HS-27A (cell line): ENCODE results near the gene ELAPOR1.

ENCODE experiments used
- DNase-seq: peaks from one replicate; pipeline ENCODE4 v3.0.0-alpha.2; 2012; ENCODE audit warnings: low read depth, missing footprints

Gene ELAPOR1

DNA sequence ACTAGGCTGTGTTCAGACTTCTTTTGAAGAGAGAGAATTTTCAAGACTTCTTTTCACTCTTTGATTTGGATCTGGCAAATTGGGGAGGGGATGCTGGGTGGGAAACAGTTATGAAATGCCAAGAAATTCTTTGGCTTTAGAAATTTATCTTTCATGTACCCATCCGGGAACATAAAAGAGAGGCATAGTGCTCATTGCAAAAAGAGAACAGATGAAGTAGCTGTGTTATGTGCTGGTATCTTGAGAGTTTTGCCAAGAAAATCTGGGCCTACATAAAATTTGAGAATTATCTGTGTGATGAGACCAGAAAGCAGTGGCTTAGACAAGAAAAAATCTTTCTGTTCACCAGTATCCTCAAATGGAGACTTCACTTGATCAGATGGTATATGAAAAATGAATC, 19.0 kb upstream of the ELAPOR1 start:
- no peak for DNase-seq

DNA sequence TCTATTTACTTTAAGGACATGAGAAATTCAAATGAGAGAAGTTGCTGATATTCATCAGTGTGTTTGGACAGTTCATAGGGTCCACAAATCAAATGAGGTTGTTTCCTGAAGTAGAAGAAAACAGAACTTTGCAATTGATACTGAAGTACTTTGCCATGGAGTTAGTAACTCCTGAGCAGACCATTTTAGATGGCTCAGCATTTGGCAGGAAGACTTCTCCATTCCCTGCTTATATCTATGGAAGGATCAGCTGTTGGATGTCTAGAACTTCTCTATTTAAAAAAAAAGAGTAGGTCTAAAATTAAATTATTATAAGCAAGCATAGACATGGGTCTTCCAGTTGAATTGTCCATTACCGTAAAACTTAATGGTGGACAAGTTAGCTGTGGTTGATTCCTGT, 18.3 kb upstream of the ELAPOR1 start:
- no peak for DNase-seq

DNA sequence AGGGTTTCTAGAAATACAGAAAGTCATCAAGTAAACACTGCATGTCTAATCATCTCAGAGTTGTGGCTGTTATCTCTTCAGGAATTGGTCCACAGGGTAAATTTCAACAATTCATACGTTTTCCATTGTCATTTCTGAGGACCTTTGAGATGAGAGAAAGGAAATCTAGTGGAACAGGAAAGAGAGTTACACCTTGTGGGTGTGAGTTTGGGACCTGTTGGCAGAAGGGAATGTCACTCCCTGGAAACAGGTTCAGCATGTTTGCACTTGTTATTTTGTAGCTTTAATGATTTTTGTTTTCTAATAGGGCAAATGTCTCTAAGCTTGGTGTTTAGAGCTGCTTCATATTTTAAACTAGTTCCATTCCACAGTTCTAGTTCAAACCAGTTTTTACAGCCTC, 17.8 kb upstream of the ELAPOR1 start:
- DNase-seq = no peak

DNA sequence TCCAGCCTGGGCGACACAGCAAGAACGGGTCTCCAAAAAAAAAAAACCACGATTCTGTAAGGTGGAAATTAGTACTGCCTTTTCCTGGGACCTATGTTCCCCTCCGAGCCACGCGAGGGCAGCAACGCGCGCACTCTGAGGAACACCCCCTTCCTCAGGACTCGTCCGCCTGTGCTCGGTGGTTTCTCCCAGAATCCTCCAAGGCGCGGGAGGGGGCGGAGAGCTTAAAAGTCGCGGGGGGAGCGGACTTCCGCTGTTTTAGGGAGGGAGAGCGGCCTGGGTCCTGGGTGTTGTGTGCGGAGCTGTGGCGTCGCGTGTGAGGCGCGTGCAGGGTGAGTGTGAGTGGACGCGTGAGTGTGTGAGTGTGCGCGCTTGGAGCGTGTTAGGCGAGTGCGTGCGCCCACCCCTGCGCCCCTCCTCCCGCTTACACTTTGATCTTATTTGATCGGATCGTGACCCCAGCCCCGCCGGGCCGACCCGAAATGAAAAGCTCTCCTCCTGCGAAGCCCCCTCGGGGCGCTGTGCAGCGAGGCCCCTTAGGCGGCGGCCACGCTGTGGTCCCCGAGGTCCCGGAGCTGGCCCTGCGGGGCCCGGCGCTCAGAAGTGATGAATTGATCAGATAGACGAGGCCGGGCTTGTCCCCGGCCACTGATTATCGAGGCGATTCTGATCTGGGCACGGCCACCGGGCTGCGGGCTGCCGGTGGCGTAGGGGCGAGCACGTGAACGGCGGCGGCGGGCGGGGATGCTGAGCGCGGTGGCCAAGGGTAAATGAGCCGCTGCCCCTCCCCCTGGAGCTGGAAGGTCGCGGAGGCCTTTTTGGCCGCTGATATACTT, 13.8 kb upstream of the ELAPOR1 start:
- DNase-seq = peak; percentile 94

DNA sequence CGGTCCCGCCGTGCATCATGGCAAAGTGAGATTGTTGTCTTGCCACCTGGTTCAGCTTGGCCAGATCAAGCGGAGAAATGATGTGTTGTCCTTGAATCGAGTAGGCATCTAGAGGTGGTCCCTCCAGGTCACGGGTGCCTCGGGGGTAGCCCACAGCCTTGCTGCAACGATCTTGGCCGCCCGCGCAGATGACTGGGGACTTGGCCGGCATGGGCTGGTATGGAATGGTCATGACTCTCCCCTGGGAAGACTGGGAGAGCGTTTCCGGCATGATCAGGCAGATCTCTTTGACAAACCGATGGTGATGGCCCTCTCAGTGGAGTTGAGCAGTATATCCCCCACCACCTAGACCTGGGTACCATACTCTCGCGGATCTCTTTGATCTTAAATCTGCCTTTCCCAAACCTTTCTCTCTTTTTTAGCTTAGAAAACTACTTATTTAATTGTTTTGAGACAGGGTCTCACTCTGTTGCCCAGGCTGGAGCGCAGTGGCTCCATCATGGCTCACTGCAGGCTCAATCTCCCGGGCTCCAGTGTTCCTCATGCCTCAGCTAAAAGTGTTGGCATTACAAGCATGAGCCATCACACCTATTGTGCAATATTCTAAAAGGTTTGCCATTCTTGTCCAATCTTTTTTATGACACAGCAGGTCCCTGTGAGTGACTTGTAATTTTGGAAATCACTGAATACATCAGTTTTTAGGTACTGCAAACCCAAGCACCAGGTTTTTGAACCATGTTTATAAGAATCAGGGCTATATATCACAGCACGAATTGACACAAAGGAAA, 9.4 kb upstream of the ELAPOR1 start:
- DNase-seq = no peak

DNA sequence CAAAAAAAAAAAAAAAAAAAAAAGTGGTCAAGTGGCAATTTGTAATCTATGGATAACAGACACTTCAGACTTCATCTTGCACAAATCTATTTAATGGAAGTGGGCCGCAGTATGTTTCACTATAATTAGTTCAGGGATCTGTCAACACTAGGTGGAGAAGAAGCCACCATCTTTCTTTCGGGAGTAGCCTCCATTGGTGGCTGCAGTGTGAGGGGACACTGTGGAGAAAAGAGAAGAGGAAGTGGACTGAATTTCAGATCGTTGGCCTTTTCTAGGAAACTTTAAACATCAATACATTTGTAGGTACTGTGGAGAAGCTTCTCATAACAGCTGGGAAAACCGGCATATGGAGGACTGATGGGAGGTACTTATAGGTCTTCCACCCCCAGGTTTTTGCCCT, 8.0 kb upstream of the ELAPOR1 start:
- no peak for DNase-seq

DNA sequence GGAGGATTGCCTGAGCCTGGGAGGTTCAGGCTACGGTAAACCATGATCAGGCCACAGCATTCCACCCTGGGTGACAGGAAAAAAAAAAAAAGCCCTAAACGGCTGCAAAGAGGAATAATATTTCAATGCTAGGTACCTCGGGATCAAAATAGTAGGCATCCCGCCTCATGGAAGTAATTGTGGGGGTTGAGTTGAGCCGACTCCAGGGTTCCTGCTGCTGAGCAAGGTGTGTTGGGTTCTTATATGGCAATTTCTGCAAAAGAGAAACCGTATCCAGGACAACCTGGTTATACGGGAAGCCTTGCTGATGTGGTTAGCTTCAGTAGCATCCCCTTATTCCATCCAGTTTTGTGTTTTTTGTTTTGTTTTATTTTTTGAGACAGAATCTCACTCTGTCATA, 6.1 kb upstream of the ELAPOR1 start:
- no peak for DNase-seq

DNA sequence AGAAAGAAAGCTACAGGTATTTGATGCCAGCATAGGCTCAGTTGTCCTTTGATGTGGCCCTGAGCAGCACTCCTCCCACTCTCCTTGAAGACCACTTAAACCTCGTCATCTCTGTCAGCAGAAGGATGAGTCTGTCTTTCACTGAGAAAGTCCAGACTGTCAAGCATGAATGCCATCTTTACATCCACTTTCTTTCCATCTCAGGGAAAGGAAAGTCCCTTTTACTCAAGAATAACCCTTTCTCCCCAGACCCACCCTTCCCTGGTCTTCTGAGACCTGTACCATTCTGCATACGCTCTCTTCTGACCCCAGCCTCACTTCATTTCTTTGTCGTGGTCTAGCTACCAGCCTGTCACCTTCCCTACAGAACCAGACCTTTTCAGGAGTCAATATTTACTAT, 4.0 kb upstream of the ELAPOR1 start:
- DNase-seq = no peak

DNA sequence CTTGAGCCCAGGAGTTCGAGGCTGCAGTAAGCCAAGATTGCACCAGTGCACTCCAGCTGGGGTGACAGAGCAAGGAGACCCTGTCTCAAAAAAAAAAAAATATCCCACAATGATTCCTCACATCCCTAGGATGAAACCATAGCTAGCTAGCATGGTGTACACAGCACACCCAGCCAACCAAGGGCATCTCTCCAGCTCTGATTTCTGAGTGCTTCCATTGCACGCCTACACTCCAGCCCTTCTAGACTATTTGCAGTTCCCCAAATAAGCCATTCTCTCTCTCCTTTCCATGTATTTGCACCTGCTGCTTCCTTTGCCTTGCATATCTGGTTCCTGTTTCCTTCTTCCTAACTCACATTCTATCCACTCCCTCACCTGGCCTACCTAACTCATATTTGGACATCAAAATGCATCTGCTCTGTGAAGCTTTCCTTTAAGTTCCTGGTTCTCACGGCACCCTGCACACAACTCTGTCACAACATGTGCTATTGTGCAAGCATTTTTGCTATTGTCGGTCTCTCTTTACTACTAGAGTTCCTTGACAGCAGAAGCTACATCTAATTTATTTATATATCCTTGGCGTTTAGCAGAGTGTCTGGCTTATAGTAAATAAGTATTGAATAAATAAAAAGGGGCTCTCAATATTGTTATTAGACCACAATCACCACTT, 2.4 kb upstream of the ELAPOR1 start:
- DNase-seq = no peak

DNA sequence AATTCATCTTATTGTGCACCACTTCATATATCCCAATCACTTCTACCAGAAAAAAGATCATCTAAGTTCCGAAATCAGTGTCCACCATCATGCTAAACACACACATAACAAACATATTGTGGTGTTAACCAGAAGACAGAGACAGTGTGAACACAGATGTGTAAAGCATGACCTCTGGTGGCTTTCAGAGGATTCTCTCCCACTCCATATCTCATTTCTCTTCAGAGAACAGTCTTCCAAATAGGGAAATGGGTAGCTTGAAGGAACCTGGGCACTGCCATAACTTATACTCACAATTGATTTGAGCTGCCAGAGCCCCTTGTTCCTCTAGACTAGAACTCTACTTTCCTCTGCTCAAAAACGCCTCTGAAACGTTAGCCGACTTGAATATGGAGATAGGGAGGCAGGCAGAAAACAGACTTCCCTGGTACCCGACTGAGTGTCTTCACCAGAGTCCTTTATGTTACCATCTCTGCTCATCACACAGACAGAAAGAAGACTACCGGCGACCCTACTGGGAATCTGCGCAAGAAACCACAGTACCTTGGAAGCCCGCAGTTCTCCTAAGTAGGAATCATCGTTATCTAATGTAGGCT, 1.8 kb upstream of the ELAPOR1 start:
- no peak for DNase-seq

DNA sequence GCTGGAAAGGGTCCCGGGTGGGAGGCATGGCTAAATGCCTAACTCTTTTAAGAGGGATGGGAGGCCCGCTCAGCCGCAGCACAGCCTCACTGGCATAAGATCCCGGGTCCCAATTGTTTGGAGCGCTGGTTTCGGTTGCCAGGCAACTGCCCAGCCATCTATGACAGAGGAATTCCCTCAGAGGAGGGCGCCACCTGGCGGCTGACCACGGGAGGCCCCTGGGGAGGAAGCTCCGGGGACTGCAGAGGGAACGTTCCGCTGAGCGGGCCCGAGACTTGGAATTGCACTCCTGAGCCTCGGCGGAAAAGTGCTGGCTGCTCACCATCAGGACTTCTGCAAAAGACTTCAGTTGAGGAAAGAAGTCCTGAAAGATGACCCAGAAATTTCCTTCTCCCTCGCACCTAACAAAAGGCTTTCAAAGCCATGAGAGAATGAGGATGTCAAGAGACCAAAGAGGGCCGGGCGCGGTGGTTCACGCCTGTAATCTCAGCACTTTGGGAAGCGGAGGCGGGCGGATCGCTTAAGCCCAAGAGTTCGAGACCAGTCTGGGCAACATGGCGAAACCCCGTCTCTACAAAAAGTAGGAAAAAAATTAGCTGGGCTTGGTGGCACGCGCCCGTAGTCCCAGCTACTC, 1.1 kb upstream of the ELAPOR1 start:
- peak; percentile 59 for DNase-seq

DNA sequence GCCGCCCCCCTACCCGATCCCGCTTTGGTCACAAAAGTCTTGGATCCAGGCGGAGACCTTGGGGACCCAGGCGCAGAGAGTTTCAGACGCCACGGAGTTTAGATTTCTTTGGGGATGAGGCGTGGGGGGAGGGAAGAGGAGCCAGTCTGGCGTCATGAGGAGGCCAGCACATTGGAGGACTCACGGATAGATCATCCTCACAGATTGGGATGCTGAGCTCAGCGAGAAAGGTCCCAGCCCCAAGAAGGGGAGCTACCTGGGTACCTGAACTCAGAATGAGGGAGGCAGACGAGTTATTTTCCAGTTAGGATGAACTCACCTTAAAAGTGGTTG, 393 bp downstream of the ELAPOR1 start:
- no peak for DNase-seq

DNA sequence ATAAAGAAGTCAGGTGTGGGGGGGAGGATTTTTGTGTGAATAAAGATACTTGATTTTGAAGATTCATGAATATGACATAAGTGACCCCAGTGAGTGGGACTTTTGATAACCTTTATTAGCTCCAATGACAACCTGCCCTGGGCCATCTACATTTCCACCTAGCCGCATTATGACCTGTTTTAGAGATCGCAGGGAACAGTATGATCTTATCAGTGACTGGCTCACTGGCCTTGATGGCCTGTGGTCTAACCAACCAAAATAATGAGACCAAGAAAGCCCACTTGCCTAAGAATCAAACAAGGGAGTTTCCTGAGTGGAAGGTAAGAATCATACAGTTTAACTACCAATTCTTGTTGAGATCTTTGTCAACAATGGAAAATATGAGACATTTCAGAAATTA, 1.8 kb downstream of the ELAPOR1 start:
- no peak for DNase-seq

DNA sequence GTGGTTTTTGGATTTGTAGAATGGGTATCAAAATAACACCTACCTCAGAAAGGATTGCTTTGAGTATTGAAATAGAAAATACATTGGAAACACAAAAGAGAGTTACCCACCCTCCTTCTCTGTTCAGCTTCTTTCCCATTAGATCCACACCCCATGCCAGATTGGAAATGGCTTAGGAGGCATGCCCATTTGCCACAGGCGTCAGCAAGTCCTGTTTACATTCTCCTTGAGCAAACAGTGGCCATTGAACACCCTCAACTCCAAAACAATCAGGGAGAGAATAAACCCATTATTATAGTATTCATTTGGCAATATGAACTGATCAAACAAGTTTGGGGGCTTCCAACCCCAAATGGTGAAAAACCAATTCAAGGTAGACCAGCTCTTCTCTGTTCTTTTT, 2.4 kb downstream of the ELAPOR1 start:
- no peak for DNase-seq

DNA sequence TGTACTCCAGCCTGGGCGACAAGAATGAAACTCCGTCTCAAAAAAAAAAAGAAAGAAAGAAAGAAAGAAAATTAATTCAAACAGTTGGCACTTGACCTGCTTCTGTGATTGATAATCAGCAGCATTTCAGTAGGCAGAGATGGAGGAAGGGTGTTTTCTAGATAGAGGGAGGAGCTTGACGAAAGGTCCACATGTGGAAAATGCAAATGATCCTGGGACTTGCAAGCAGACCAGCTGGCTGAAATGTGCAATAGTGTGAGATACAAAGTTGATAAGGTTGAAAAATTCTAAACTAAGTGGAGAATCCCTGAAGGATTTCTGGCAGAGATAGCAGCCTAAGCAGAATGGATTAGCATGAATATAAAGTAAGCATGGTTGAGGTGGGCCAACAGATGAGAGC, 4.2 kb downstream of the ELAPOR1 start:
- no peak for DNase-seq

DNA sequence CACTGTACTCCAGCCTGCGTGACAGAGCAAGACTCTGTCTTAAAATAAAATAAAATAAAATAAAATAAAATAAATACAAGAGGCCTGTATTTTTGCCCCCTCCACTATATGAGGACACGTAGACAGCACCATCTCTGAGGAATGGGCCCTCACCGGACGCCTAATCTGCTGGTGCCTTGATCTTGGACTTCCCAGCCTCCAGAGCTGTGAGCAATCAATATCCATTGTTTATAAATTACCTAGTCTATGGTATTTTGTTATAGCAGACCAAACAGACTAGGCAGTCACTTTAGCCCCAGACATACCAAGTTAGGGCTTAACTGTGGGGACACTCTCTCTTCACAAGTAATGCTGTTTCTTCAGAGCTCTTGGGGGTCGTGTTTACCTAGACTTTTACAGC, 6.4 kb downstream of the ELAPOR1 start:
- DNase-seq = no peak

DNA sequence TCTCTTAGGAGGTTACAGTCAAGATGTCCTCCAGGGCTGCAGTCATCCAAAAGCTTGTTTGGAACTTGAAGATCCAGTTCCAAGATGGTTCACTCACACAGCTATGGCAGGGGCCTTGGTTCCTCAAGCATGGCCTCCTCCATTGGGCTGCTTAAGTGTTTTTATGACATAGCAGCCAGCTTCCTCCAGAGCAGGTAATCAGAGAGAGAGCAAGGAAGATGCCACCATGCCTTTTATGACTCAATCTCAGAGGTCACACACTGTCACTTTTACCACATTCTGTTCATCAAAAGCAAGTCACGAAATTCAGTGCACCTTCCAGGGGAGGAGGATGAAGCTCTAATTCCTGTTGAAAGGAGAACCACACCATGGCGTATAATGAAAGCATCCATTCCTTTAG, 17.1 kb downstream of the ELAPOR1 start:
- DNase-seq = no peak

DNA sequence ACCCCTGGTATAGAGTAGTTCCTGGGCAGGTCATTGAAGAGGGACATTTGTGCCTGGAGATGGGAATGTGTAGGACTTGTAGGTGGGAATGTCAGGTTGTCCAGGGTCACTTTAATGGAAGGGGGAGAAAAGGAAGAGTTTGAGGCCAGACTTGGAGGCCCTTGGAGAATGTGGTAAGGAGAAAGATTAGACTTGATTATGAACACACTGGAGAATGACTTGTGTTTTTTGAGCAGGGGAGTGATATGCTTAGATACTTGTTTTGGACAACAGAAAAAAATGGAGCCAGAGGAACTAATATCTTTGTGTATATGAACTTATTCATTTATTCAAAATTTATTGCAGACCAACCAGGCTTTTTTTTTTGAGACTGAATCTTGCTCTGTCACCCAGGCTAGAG, 17.9 kb downstream of the ELAPOR1 start:
- no peak for DNase-seq

DNA sequence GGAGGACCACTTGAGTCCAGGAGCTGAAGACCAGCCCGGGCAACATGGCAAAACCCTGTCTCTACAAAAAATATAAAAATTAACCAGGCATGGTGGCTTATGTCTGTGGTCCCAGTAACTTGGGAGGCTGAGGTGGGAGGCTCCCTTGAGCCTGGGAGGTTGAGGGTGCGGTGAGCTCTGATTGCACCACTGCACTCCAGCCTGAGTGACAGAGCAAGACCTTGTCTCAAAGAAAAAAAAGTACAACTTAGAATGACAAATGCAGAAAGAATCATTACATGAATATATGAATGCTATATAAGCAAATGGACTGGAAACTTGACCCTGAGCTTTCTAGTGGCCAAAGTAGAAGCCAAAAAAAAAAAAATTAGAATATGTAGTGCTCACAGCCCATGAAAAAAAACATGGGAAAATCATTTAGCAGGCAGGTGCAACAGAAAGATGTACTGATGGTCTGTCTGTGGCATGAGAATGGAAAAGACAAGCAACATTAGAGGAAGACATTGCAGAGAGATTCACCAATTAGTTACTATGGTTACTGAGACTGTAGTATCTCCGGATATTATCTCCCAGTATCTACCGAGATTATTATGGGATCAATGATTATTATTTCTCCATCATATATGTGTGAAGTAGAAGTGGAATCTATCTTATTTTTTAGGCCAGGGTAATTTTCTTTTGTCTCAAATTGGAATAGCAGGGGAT, 19.2 kb downstream of the ELAPOR1 start:
- no peak for DNase-seq

DNA sequence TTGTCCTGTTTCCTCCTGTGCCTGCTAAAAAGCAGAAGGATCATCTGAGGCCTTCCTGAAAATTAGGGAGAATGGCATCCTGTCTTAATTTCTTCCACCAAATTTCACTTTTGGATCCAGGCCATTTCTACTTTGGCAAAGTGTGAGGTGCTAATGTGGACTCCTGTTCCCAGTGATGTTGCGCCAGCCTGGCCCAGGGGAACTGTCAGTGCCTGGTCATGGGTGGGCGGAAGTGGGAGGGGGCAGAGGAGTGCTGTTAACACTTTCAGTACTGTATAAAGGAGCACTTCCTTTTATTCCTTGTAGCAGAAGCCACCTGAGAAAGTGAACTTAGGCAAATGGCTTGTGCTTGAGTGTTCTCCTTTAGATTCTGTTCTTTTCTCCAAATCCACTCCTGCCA, 19.9 kb downstream of the ELAPOR1 start:
- no peak for DNase-seq

DNA sequence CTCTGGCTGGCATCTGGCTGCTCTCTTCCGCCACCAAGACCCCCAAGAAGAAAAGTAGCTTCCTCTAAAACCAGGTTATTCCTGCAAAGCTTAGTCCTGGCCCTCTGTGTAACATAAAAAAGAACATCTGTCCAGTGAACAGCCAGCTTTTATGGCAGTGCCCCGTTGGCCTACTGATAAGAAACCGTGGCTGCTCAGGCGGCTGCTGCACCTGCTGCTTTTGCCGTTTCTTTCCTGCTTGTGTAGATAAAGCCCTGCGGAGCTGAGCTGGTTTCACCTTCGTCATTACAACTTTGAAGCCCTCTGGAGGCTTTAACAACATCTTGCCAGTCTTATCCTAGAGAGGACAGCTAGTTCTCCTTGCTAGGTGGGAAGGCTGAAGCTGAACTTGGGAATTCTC, 20.5 kb downstream of the ELAPOR1 start:
- no peak for DNase-seq

DNA sequence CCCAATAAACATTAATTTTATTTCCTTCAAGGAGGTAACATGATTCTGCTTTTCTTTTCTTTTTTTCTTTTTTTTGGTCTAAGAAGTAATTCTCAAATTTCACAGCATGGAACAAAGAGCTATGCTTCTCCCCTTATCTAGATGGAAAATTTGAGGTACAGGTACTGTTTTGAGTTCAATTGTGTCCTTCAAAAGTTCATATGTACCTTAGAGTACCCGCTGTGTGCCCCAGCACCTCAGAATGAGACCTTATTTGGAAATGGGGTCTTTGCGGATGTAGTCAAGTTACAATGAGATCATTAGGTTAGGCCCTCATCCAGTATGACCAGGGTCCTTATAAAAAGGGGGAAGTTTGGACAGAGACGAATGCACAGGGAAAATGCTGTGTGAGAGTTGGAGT, 22.0 kb downstream of the ELAPOR1 start:
- no peak for DNase-seq
